ENCODE results near the gene GALNT1. TPM values are rescaled to one million over a fixed set of nuclear protein-coding genes. Genes with fewer than 3 reads are reported as not detected.

Gene GALNT1
- total and polyA plus RNA-seq, 2 donors (not counting 1 experiment from before 2014, with no cell fraction given) = 7.5 to 51.3 TPM

DNA sequence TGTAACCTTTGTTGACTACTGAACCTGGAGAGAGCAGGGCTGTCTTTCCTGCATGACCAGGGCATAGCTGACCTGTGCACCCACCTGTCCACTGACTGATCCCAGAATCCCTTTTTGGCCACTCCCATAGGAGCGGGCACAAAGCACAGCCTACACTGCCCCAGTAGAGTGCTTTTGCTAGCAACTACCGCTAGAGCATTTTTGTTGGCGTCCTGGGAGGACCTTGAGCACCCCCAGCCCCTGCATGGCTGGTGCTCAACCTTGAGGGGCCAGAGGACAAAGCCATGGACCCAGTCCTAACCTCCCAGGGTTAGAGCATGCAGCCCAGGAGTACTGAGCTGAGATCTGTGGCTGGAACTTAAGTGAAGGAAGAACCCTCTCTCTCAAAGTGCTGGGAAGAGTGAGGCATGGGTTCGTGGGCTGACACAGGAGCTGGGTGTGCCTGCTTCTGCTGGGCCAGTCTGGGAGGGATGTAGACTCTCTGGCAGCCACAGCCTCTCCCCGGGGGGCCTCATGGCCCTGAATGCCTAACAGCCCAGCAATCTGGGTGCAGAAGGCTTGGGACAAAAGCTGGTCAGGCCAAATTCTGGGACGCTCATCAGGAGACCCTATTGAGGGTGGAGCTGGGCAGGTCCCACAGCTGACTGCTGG lies 140.0 kb downstream of the GALNT1 start:
- WGBS (ENCODE audit: insufficient coverage) = 85% methylated on average over 6 of the region's 6 CpGs
- H3K4me1 ChIP-seq (ENCODE audit: control insufficient read depth in 2 of 2, insufficient read depth in 2 of 2, low read length in 2 of 2) = no peaks in the 10 kb centered on the region
- no peak for DNase-seq
- peaks cover 17% of the 10 kb centered on the region for H3K9me3 Mint-ChIP-seq (ENCODE audit: insufficient read depth)
- no peak overlapping the region for H3K27ac Mint-ChIP-seq
- no peak for ATAC-seq (ENCODE audit: low read depth)
- no peak overlapping the region for H3K9ac ChIP-seq (ENCODE audit: low read length)
- no peaks in the 10 kb centered on the region for H3K4me1 Mint-ChIP-seq
- H3K27me3 Mint-ChIP-seq = peaks cover 22% of the 10 kb centered on the region
- peaks cover 0 to 11% (median 5%) of the 10 kb centered on the region in 3 donors for H3K9me3 ChIP-seq (ENCODE audit: control extremely low read depth in 1 of 3, control insufficient read depth in 2 of 3, insufficient read depth in 1 of 3, low read length in 2 of 3)
- H3K4me3 Mint-ChIP-seq = no peak overlapping the region
- no peaks in the 10 kb centered on the region for H4K20me1 ChIP-seq (ENCODE audit: control insufficient read depth, insufficient read depth, low read length, poor library complexity, severe bottlenecking)
- no peak overlapping the region for H2AFZ ChIP-seq (ENCODE audit: insufficient read depth, low read depth, low read length, poor library complexity, severe bottlenecking)
- ChIA-PET POLR2A (no interaction called here), CTCF (no interaction called here)
- intact Hi-C loops (cut with micrococcal nuclease) = no loop called here
- H3K27ac ChIP-seq (ENCODE audit: low read length in 2 of 2) = no peak overlapping the region
- no peak for TF ChIP-seq EZH2 (IDR thresholded peaks at IDR 0.05; ENCODE audit: borderline replicate concordance, insufficient read depth, low read depth, low read length, poor library complexity, severe bottlenecking)
- H3K4me2 ChIP-seq (replicated peaks; ENCODE audit: low read depth, low read length, poor library complexity, severe bottlenecking) = no peak overlapping the region
- H3K36me3 ChIP-seq (replicated peaks in 1 of 2; ENCODE audit: control extremely low read depth in 1 of 2, control insufficient read depth in 1 of 2, extremely low read depth in 1 of 2, insufficient read depth in 2 of 2, low read length in 1 of 2) = no peaks in the 10 kb centered on the region
- no peaks in the 10 kb centered on the region for H3K79me2 ChIP-seq (ENCODE audit: control insufficient read depth, insufficient read depth, low read length)
- H3K27me3 ChIP-seq (replicated peaks in 1 of 4; ENCODE audit: control extremely low read depth in 1 of 4, control insufficient read depth in 3 of 4, insufficient read depth in 4 of 4, low read length in 3 of 4) = peaks cover 0 to 10% (median 0%) of the 10 kb centered on the region in 4 experiments
- H3K4me3 ChIP-seq (ENCODE audit: control extremely low read depth in 1 of 5, extremely low read depth in 1 of 5, insufficient read depth in 1 of 5, low read depth in 2 of 5, low read length in 4 of 5) = no peak overlapping the region

DNA sequence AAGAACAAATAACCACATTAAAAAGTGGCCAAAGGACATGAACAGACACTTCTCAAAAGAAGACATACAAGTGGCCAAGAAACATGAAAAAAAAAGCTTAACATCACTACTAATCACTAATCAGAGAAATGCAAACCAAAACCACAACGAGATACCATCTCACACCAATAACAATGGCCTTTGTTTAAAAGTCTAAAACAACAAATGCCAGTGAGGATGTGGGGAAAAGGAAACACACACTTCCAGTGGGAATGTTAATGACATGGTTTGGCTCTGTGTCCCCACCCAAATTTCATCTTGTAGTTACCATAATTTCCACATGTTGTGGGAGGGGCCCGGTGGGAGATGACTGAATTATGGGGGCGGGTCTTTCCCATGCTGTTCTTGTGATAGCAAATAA lies 147.1 kb downstream of the GALNT1 start:
- peaks cover 13% of the 10 kb centered on the region for H3K27me3 Mint-ChIP-seq
- Histone ChIP-seq H3K27ac (ENCODE audit: low read length in 2 of 2) (no peak overlapping the region), H3K36me3 (replicated peaks in 1 of 2; ENCODE audit: control extremely low read depth in 1 of 2, control insufficient read depth in 1 of 2, extremely low read depth in 1 of 2, insufficient read depth in 2 of 2, low read length in 1 of 2) (no peaks in the 10 kb centered on the region), H3K79me2 (ENCODE audit: control insufficient read depth, insufficient read depth, low read length) (no peaks in the 10 kb centered on the region), H3K9me3 (ENCODE audit: control extremely low read depth in 1 of 3, control insufficient read depth in 2 of 3, insufficient read depth in 1 of 3, low read length in 2 of 3) (peaks cover 0 to 9% (median 0%) of the 10 kb centered on the region in 3 donors), H3K4me2 (replicated peaks; ENCODE audit: low read depth, low read length, poor library complexity, severe bottlenecking) (no peak overlapping the region), H2AFZ (ENCODE audit: insufficient read depth, low read depth, low read length, poor library complexity, severe bottlenecking) (no peak overlapping the region), H3K9ac (ENCODE audit: low read length) (no peak overlapping the region), H4K20me1 (ENCODE audit: control insufficient read depth, insufficient read depth, low read length, poor library complexity, severe bottlenecking) (no peaks in the 10 kb centered on the region), H3K27me3 (replicated peaks in 1 of 4; ENCODE audit: control extremely low read depth in 1 of 4, control insufficient read depth in 3 of 4, insufficient read depth in 4 of 4, low read length in 3 of 4) (no peaks in the 10 kb centered on the region), H3K4me1 (ENCODE audit: control insufficient read depth in 2 of 2, insufficient read depth in 2 of 2, low read length in 2 of 2) (no peaks in the 10 kb centered on the region), H3K4me3 (ENCODE audit: control extremely low read depth in 1 of 5, extremely low read depth in 1 of 5, insufficient read depth in 1 of 5, low read depth in 2 of 5, low read length in 4 of 5) (no peak overlapping the region)
- WGBS (ENCODE audit: insufficient coverage) = no CpG with 5 or more reads among the region's 3 CpGs
- H3K9me3 Mint-ChIP-seq (ENCODE audit: insufficient read depth) = peaks cover 14% of the 10 kb centered on the region
- no peaks in the 10 kb centered on the region for H3K4me1 Mint-ChIP-seq
- ChIA-PET CTCF (no interaction called here), POLR2A (no interaction called here)
- no peak overlapping the region for H3K4me3 Mint-ChIP-seq
- TF ChIP-seq EZH2 (IDR thresholded peaks at IDR 0.05; ENCODE audit: borderline replicate concordance, insufficient read depth, low read depth, low read length, poor library complexity, severe bottlenecking) = no peak
- no peak for TF ChIP-seq CTCF (IDR thresholded peaks at IDR 0.05)
- H3K27ac Mint-ChIP-seq = no peak overlapping the region
- ATAC-seq (ENCODE audit: low read depth) (no peak), DNase-seq (no peak)
- intact Hi-C loops (cut with micrococcal nuclease) = no loop called here
